ENCODE measurements around the gene METRN.

The METRN gene

GRCh38 chr16:692356-693108 is 22.4 kb upstream of the METRN start:
- in situ Hi-C loops (cut with HindIII; ENCODE audit: low sequenced_read_pairs) = no loop called here
- no peak for TF ChIP-seq CTCF (IDR thresholded peaks at IDR 0.05; ENCODE audit: low read depth, low read length, missing control alignments)
- no peak overlapping the region for H3K4me3 ChIP-seq (ENCODE audit: low read depth, low read length)
- DNase-seq (ENCODE audit: low read depth) = no peak

- DNase-seq (ENCODE audit: low read depth) = no peak
- in situ Hi-C loops (cut with HindIII; ENCODE audit: low sequenced_read_pairs) = no loop called here
- TF ChIP-seq CTCF (IDR thresholded peaks at IDR 0.05; ENCODE audit: low read depth, low read length, missing control alignments) = no peak
Measured at GRCh38 chr16:693364-693763, 21.6 kb upstream of the METRN start.

GRCh38 chr16:693766-694165 is 21.2 kb upstream of the METRN start:
- H3K4me3 ChIP-seq (ENCODE audit: low read depth, low read length) = no peak overlapping the region
- in situ Hi-C loops (cut with HindIII; ENCODE audit: low sequenced_read_pairs) = no loop called here
- no peak for TF ChIP-seq CTCF (IDR thresholded peaks at IDR 0.05; ENCODE audit: low read depth, low read length, missing control alignments)
- DNase-seq (ENCODE audit: low read depth) = no peak

More at GRCh38 chr16:693364-693763, 21.6 kb upstream of the METRN start:
- H3K4me3 ChIP-seq (ENCODE audit: low read depth, low read length) = no peak overlapping the region

GRCh38 chr16:694187-694862 is 20.6 kb upstream of the METRN start:
- no peak for DNase-seq (ENCODE audit: low read depth)
- in situ Hi-C loops (cut with HindIII; ENCODE audit: low sequenced_read_pairs) = no loop called here
- H3K4me3 ChIP-seq (ENCODE audit: low read depth, low read length) = no peak overlapping the region
- TF ChIP-seq CTCF (IDR thresholded peaks at IDR 0.05; ENCODE audit: low read depth, low read length, missing control alignments) = no peak

- no peak overlapping the region for H3K4me3 ChIP-seq (ENCODE audit: low read depth, low read length)
- no peak for TF ChIP-seq CTCF (IDR thresholded peaks at IDR 0.05; ENCODE audit: low read depth, low read length, missing control alignments)
- DNase-seq (ENCODE audit: low read depth) = no peak
- in situ Hi-C loops (cut with HindIII; ENCODE audit: low sequenced_read_pairs) = no loop called here
Measured at GRCh38 chr16:694863-695354, 20.0 kb upstream of the METRN start.

- no peak overlapping the region for H3K4me3 ChIP-seq (ENCODE audit: low read depth, low read length)
- no peak for DNase-seq (ENCODE audit: low read depth)
- TF ChIP-seq CTCF (IDR thresholded peaks at IDR 0.05; ENCODE audit: low read depth, low read length, missing control alignments) = no peak
- in situ Hi-C loops (cut with HindIII; ENCODE audit: low sequenced_read_pairs) = no loop called here
Measured at GRCh38 chr16:695355-696089, 19.4 kb upstream of the METRN start.
